SK-N-SH (cell line): ENCODE measurements around the gene TJP3. TPM values are rescaled to one million over a fixed set of nuclear protein-coding genes. Genes with fewer than 3 reads are reported as not detected.

Source experiments
- CTCF ChIA-PET: fragments of 300-600, 350-600 bp; formaldehyde crosslinking; extraction: SDS; loops from one replicate; lab custom pipeline; 2021; lab: Yijun Ruan, JAX
- POLR2A ChIA-PET: fragments of 350-600 bp; sonication (Branson Sonifier 250); formaldehyde crosslinking; extraction: SDS; loops from one replicate; lab custom pipeline; 2020; ENCODE audit warnings: antibody characterized with exemption, inconsistent platforms; lab: Yijun Ruan, JAX
- DNase-seq: peaks from one replicate; pipeline ENCODE4 v3.0.0; 2012
- H2AFZ ChIP-seq: fragments of 200-600 bp; sonication (generic); 2 replicates; pipeline ENCODE4 v1.8.1; 2016; ENCODE audit warnings: antibody characterized with exemption, mild to moderate bottlenecking, low read depth
- H3F3A ChIP-seq: fragments of 200-600 bp; sonication (generic); replicated peaks from 2 replicates; pipeline ENCODE3; 2016; ENCODE audit warnings: antibody characterized with exemption, mild to moderate bottlenecking; ENCODE audit not compliant: insufficient read depth
- H3K27ac ChIP-seq, 2 experiments: fragments of 200-500 bp in 1 of 2; fragments of 200-600 bp in 1 of 2; sonication (Bioruptor generic) in 1 of 2; sonication (generic), shearing (Covaris generic) in 1 of 2; 2 replicates each; pipeline versions ENCODE4 v1.5.1 to v1.6.1; 2014 to 2016; ENCODE audit warnings: low read depth in 2 of 2, inconsistent platforms in 1 of 2, low read length in 1 of 2, mild to moderate bottlenecking in 1 of 2, mixed read lengths in 1 of 2
- H3K27me3 ChIP-seq: fragments of 200-600 bp; sonication (generic), shearing (Covaris generic); 2 replicates; pipeline ENCODE4 v1.6.1; 2016; ENCODE audit warnings: mixed run types; ENCODE audit not compliant: insufficient read depth
- H3K36me3 ChIP-seq, 2 experiments: fragments of 200-500 bp in 1 of 2; fragments of 200-600 bp in 1 of 2; sonication (Bioruptor generic) in 1 of 2; sonication (generic) in 1 of 2; replicated peaks in 1 of 2; 2 replicates each; pipeline versions ENCODE3 to v1.5.1; 2014 to 2016; ENCODE audit warnings: low read length in 1 of 2, mild to moderate bottlenecking in 1 of 2; ENCODE audit not compliant: insufficient read depth in 2 of 2, control insufficient read depth in 1 of 2
- H3K4me1 ChIP-seq, 2 experiments: fragments of 200-500 bp in 1 of 2; fragments of 200-600 bp in 1 of 2; sonication (Bioruptor generic) in 1 of 2; sonication (generic), shearing (Covaris generic) in 1 of 2; 2 replicates each; pipeline versions ENCODE4 v1.5.1 to v1.6.1; 2014 to 2016; ENCODE audit warnings: low read depth in 1 of 2, low read length in 1 of 2, mixed run types in 1 of 2; ENCODE audit not compliant: insufficient read depth in 2 of 2, control insufficient read depth in 1 of 2
- H3K4me2 ChIP-seq: fragments of 200-600 bp; sonication (generic), shearing (Covaris generic); 2 replicates; pipeline ENCODE4 v1.6.1; 2017; ENCODE audit warnings: mixed run types
- H3K4me3 ChIP-seq, 2 experiments: fragments of 200-500 bp in 1 of 2; fragments of 200-600 bp in 1 of 2; sonication (Bioruptor generic) in 1 of 2; sonication (generic), shearing (Covaris generic) in 1 of 2; 2 replicates each; pipeline versions ENCODE4 v1.5.1 to v1.8.1; 2014 to 2016; ENCODE audit warnings: low read depth in 2 of 2, inconsistent platforms in 1 of 2, low read length in 1 of 2, mild to moderate bottlenecking in 1 of 2, mixed read lengths in 1 of 2, moderate library complexity in 1 of 2
- H3K79me2 ChIP-seq: fragments of 200-600 bp; sonication (generic); 2 replicates; pipeline ENCODE4 v1.8.1; 2017; ENCODE audit warnings: mild to moderate bottlenecking; ENCODE audit not compliant: insufficient read depth
- H3K9ac ChIP-seq: fragments of 200-600 bp; sonication (generic); 2 replicates; pipeline ENCODE4 v1.6.1; 2017; ENCODE audit warnings: mixed run types
- H3K9me2 ChIP-seq: fragments of 200-600 bp; sonication (generic); 2 replicates; pipeline ENCODE4 v1.6.1; 2017; ENCODE audit warnings: mixed run types
- H3K9me3 ChIP-seq: fragments of 200-600 bp; sonication (generic); 2 replicates; pipeline ENCODE4 v1.6.1; 2017; ENCODE audit warnings: mixed run types, mild to moderate bottlenecking, moderate library complexity
- H4K20me1 ChIP-seq: fragments of 200-600 bp; sonication (generic); 2 replicates; pipeline ENCODE4 v1.6.1; 2017; ENCODE audit warnings: mild to moderate bottlenecking, mixed run types; ENCODE audit not compliant: insufficient read depth
- ELF1 ChIP-seq: IDR thresholded peaks from 2 replicates; pipeline ENCODE4 v1.4.0; 2012
- EZH2phosphoT487 ChIP-seq: fragments of 200-600 bp; sonication (generic); IDR thresholded peaks from 2 replicates; pipeline ENCODE4 v1.6.1; 2017; ENCODE audit warnings: low read depth, mixed run types, mild to moderate bottlenecking, antibody characterized with exemption, moderate library complexity, borderline replicate concordance
- JUND ChIP-seq: IDR thresholded peaks from 2 replicates; pipeline ENCODE4 v1.4.0; 2012
- MEF2A ChIP-seq: IDR thresholded peaks from 2 replicates; pipeline ENCODE4 v1.4.0; 2012; ENCODE audit warnings: low read depth, borderline replicate concordance
- NFIC ChIP-seq: IDR thresholded peaks from 2 replicates; pipeline ENCODE4 v1.4.0; 2012; ENCODE audit warnings: borderline replicate concordance
- POLR2AphosphoS5 ChIP-seq: IDR thresholded peaks from 2 replicates; pipeline ENCODE4 v1.6.1; 2012; ENCODE audit warnings: low read depth, low read length
- RCOR1 ChIP-seq: fragments of 150-350 bp; IDR thresholded peaks from 2 replicates; pipeline ENCODE4 v1.6.1; 2017; ENCODE audit warnings: antibody characterized with exemption, low read length
- RFX5 ChIP-seq: IDR thresholded peaks from 2 replicates; pipeline ENCODE4 v1.6.1; 2012; ENCODE audit warnings: mild to moderate bottlenecking, improper control_type of control experiment, low read length
- RXRA ChIP-seq: IDR thresholded peaks from 2 replicates; pipeline ENCODE4 v1.4.0; 2012; ENCODE audit warnings: low read depth, mild to moderate bottlenecking, borderline replicate concordance
- SIN3A ChIP-seq: IDR thresholded peaks from 2 replicates; pipeline ENCODE4 v1.6.1; 2012; ENCODE audit warnings: low read depth, mild to moderate bottlenecking, low read length, moderate library complexity, borderline replicate concordance
- TAF1 ChIP-seq: IDR thresholded peaks from 2 replicates; pipeline ENCODE4 v1.6.1; 2012; ENCODE audit warnings: low read depth, mild to moderate bottlenecking, low read length, moderate library complexity, borderline replicate concordance
- YY1 ChIP-seq: IDR thresholded peaks from 2 replicates; pipeline ENCODE4 v1.4.0; 2012; ENCODE audit warnings: low read depth, mild to moderate bottlenecking
- ZBTB33 ChIP-seq: IDR thresholded peaks from 2 replicates; pipeline ENCODE4 v1.4.0; 2012; ENCODE audit warnings: low read depth, borderline replicate concordance
- WGBS: methylation state at CpG from one replicate; pipeline ENCODE4 v1.1.6; 2017; ENCODE audit warnings: low lambda C conversion rate; 5-methylcytosine and 5-hydroxymethylcytosine counted together
- polyA plus RNA-seq, 3 experiments: library from polyadenylated mRNA; depleted of rRNA; stranded (reverse); fragments of >200 nt; gene quantifications; 2 replicates each; pipeline ENCODE4 v1.2.3, GENCODE V29; 2012
- TF ChIP-seq, protein P1 (sequence below): IDR thresholded peaks from 2 replicates; pipeline ENCODE4 v1.4.0; 2012; ENCODE audit warnings: low read depth, borderline replicate concordance
- TF ChIP-seq, protein P2 (sequence below): fragments of 150-350 bp; IDR thresholded peaks from 2 replicates; pipeline ENCODE4 v1.6.1; 2016; ENCODE audit warnings: mild to moderate bottlenecking, low read depth, low read length

The TJP3 gene
- 0.24 and 0.36 TPM in 2 replicates for polyA plus RNA-seq (2012; rRNA removed)
- polyA plus RNA-seq (2012; cell fraction: cytosol; rRNA removed), result 0.18 and 0.28 TPM in 2 replicates
- 0.49 and 1.0 TPM in 2 replicates for polyA plus RNA-seq (2012; cell fraction: nucleus; rRNA removed)

DNA sequence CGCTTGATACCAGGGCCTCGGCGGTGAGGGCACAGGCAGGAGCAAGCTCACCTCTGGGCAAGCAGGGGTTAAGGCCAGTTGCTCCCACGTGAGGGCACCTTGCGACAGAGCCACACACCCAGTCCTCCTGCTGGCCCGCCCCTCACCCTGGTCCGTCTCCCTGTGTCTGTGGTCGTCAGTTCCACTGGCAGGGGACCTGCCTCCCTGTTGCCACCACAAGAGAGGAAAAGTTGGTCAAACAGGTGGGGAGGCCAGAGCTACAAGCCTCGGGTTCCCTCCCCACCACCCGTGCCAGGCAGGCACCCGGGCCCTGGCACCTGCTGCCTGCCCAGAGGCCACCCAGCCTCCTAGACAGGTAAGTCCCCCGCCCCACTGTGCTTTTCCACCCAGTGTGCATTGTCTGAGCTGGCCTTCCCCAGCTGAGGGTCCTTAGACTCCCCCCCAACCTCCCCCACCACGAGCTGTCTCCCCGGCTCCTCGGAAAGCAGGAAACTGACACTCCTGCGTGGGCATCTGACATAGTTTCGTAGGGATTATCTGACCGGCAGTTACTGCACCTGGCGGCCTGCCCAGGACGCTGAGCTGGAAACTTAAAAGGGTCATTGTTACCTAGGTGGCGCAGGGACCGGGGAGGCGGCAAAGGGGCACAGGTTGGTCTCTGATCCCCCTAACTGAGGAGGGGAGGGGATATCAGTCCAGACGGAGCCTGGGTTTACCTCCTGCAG lies at the start of gene TJP3:
TJP3 (plus strand) TSS at position 178 of the 725 bp plus-strand sequence. CDS start 20,049 bp downstream, outside the sequence.
- Histone ChIP-seq H3K36me3 (no peaks in the 10 kb centered on the region), H3K9ac (no peak within 1 kb of the TSS), H4K20me1 (no peaks in the 10 kb centered on the region), H3K4me2 (no peak within 1 kb of the TSS), H3K27me3 (peaks cover 28% of the 10 kb centered on the region), H3K27ac (no peak within 1 kb of the TSS), H3K9me3 (no peaks in the 10 kb centered on the region), H3K4me3 (no peak within 1 kb of the TSS), H3K9me2 (no peaks in the 10 kb centered on the region), H3F3A (no peaks in the 10 kb centered on the region), H3K4me1 (no peaks in the 10 kb centered on the region; a peak in 1 of 4 replicates), H3K79me2 (no peaks in the 10 kb centered on the region), H2AFZ (no peak within 1 kb of the TSS)
- ChIA-PET POLR2A (no interaction called here), CTCF (interaction anchor here (0.6 to 4.6 kb wide), 10 partner anchors 9 to 114 kb away, joined by 3 to 27 read pairs (median 8); no protein-coding TSS in a partner anchor)
- WGBS, result 9% methylated on average over 14 of the region's 24 CpGs
- peak; percentile 35 for DNase-seq
- TF ChIP-seq RXRA (no peak), NFIC (peak; percentile 42), RCOR1 (no peak), MEF2A (no peak)
- TF ChIP-seq, protein P1, sequence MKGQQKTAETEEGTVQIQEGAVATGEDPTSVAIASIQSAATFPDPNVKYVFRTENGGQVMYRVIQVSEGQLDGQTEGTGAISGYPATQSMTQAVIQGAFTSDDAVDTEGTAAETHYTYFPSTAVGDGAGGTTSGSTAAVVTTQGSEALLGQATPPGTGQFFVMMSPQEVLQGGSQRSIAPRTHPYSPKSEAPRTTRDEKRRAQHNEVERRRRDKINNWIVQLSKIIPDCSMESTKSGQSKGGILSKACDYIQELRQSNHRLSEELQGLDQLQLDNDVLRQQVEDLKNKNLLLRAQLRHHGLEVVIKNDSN, result no peak

DNA sequence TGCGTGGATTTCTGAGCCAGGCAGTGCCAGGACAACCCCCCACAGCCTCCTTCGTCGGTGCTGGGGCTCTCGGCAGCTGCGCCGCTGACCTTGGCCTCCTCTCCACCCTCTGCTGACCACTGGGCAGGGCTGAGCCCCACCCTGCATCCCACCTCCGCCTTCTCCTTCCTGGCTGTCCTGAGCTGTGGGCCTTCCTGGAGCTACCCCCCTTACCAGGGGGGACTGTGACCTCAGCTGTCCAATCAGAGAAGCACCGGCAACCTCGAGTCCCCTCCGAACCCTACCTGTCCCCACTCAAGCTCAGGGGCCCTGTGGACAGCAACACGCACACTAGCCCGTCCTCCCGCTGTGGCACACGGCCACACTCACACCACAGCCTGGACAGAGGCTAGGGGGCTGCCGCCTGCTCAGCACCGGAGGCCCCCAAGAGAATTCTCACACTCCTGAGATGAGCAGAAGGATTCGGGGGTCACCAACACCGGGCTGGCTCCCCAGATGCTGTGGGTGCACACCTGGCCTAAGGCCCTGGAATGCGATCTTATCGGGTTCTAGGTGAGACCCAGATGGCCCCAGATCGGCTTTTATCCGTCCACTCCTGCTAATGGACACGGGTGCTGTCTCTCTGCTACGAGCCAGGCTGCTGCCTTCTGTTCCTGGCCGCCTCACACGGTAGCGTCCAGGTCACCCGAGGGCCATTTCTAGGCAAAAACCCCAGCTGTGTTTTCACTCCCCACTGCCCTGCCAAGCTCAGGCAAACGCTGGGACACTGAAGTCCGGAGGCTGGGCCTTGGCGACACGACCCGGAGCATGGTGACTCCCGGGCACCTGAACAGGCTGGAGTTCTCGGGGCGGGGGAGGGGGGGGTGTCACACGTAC lies 49.1 kb upstream of the TJP3 start:
- Histone ChIP-seq H3K9me3 (no peaks in the 10 kb centered on the region), H4K20me1 (no peaks in the 10 kb centered on the region), H2AFZ (no peak overlapping the region), H3K4me2 (no peak overlapping the region), H3K9ac (no peak overlapping the region), H3K79me2 (no peaks in the 10 kb centered on the region), H3K36me3 (peaks cover 0 to 10% of the 10 kb centered on the region in 2 experiments), H3K4me1 (peaks cover 0 to 6% of the 10 kb centered on the region in 2 experiments; a peak in 1 of 4 replicates), H3K27ac (no peak overlapping the region), H3F3A (no peaks in the 10 kb centered on the region), H3K9me2 (no peaks in the 10 kb centered on the region), H3K27me3 (no peaks in the 10 kb centered on the region), H3K4me3 (no peak overlapping the region)
- ChIA-PET POLR2A (no interaction called here), CTCF (interaction anchor here (0.7 to 2.6 kb wide), 2 partner anchors 41 to 49 kb away, joined by 3 to 7 read pairs; partner anchors contain the start of genes PIP5K1C and TJP3)
- DNase-seq, result no peak
- no peak for TF ChIP-seq JUND
- no peak for TF ChIP-seq SIN3A
- TF ChIP-seq, protein P1, result no peak
- no peak for TF ChIP-seq ZBTB33
- TF ChIP-seq, protein P2, sequence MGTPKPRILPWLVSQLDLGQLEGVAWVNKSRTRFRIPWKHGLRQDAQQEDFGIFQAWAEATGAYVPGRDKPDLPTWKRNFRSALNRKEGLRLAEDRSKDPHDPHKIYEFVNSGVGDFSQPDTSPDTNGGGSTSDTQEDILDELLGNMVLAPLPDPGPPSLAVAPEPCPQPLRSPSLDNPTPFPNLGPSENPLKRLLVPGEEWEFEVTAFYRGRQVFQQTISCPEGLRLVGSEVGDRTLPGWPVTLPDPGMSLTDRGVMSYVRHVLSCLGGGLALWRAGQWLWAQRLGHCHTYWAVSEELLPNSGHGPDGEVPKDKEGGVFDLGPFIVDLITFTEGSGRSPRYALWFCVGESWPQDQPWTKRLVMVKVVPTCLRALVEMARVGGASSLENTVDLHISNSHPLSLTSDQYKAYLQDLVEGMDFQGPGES, result no peak
- TF ChIP-seq EZH2phosphoT487, result no peak
- no peak for TF ChIP-seq RCOR1
- TF ChIP-seq TAF1, result no peak
- TF ChIP-seq POLR2AphosphoS5, result no peak
- TF ChIP-seq MEF2A, result no peak
- no peak for TF ChIP-seq RXRA
- TF ChIP-seq ELF1, result no peak
- no peak for TF ChIP-seq YY1
- TF ChIP-seq RFX5, result no peak
- WGBS, result 90% methylated on average over 18 of the region's 37 CpGs
